Astrocyte of the cerebellum (primary cell): ENCODE data around the gene ARFGEF2.
"Not testable (repeated sequence)": the region's sequence is repeated elsewhere in the genome, so short reads cannot be mapped to it uniquely, and the experiment has no call there.

Experiments used
- DNase-seq: peaks from one replicate; pipeline ENCODE4 v3.0.0-alpha.2; 2011; ENCODE audit warnings: low read depth
- H3K4me3 ChIP-seq: 2 replicates; pipeline ENCODE4 v1.5.1; 2011; ENCODE audit warnings: mild to moderate bottlenecking, low read depth, low read length, moderate library complexity
- CTCF ChIP-seq: IDR thresholded peaks from 2 replicates; pipeline ENCODE4 v1.5.1; 2012; ENCODE audit warnings: low read length, low read depth, moderate library complexity, mild to moderate bottlenecking; ENCODE audit errors: missing control alignments
- in situ Hi-C: cut with HindIII; loops from 2 replicates; pipeline ENCODE4 v1.10.0; 2017; ENCODE audit warnings: low sequenced_read_pairs

The ARFGEF2 gene

DNA sequence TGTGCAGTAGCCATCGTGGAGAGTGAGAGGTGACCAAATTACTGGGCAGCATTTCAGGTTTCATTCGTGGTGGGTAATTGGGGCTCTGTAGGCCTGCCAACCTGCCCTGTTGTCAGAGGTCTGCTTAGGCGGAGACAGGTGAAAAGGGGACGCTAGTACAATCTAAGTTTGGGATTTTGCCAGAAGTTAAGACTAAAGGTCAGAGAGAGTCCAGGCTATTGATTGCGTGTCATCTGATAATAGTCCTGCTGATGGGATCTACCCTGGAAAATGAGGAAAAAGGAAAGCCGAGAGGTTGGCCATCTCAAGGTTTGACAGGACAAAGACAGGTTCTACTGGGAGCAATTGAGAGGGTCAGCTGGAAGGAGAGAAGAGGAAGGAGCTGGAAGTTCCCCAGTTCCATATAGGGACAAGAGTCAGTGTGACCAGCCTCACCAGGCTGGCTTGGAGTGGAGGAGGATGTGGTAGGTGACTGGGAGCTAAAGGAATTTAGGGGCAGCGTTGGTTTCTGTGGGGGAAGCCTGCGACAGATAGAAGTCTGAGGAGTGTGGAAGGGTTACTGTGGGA lies 10.9 kb downstream of the ARFGEF2 start:
- DNase-seq, result no peak
- no peak for TF ChIP-seq CTCF
- H3K4me3 ChIP-seq, result no peak overlapping the region
- in situ Hi-C loops, result no loop called here

GRCh38 chr20:48933017-48933766 lies 11.7 kb downstream of the ARFGEF2 start:
- no peak for DNase-seq
- H3K4me3 ChIP-seq, result no peak overlapping the region
- in situ Hi-C loops, result no loop called here
- TF ChIP-seq CTCF, result no peak

GRCh38 chr20:48934273-48934877 lies 12.9 kb downstream of the ARFGEF2 start:
- H3K4me3 ChIP-seq, DNase-seq, in situ Hi-C loops: not testable (repeated sequence)

- DNase-seq, H3K4me3 ChIP-seq, in situ Hi-C loops: not testable (repeated sequence)
Measured at GRCh38 chr20:48934966-48935365, 13.5 kb downstream of the ARFGEF2 start.

DNA sequence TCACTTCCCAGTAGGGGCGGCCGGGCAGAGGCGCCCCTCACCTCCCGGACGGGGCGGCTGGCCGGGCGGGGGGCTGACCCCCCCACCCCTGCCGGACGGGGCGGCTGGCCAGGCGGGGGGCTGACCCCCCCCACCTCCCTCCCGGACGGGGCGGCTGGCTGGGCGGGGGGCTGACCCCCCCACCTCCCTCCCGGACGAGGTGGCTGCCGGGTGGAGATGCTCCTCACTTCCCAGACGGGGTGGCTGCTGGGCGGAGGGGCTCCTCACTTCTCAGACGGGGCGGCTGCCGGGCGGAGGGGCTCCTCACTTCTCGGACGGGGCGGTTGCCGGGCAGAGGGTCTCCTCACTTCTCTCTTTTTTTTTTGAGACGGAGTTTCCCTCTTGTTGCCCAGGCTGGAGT lies 14.7 kb downstream of the ARFGEF2 start:
- in situ Hi-C loops, DNase-seq, H3K4me3 ChIP-seq: not testable (repeated sequence)

DNA sequence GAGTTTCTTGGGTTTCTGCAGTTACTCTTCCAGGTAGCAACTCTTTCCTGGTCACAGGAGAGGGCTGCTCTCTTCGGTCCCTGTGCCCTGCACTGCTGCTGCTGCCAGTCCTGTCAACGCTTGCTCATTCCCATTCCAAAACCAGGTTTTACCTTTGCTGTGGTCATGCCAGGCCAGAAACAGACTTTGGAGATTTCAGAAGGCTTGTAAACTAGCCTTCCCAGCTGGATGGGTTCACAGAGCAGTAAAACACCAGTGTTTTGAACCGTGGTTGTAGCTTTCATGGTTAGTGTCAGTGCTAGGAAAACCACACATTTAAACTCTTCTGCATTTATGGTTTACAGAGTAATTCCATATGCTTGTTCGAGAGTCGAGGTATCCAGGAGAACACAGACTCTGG lies 16.2 kb downstream of the ARFGEF2 start:
- H3K4me3 ChIP-seq, result no peak overlapping the region
- in situ Hi-C loops, result no loop called here
- no peak for TF ChIP-seq CTCF
- DNase-seq, result no peak

- no peak overlapping the region for H3K4me3 ChIP-seq
- TF ChIP-seq CTCF, result no peak
- no peak for DNase-seq
- in situ Hi-C loops, result no loop called here
Measured at GRCh38 chr20:48938670-48939069, 17.2 kb downstream of the ARFGEF2 start.

- no peak for DNase-seq
- in situ Hi-C loops, result no loop called here
- no peak for TF ChIP-seq CTCF
- H3K4me3 ChIP-seq, result no peak overlapping the region
Measured at GRCh38 chr20:48940170-48940569, 18.7 kb downstream of the ARFGEF2 start.
